AG09319 (cell line): ENCODE data around the gene TTLL11.

ENCODE experiments used
- DNase-seq: peaks from one replicate; pipeline ENCODE4 v3.0.0-alpha.2; 2010; ENCODE audit warnings: low read depth; ENCODE audit errors: extremely low read depth
- CTCF ChIP-seq: IDR thresholded peaks from 2 replicates; pipeline ENCODE4 v1.5.1; 2011; ENCODE audit warnings: low read depth, mild to moderate bottlenecking, inconsistent platforms, low read length, moderate library complexity

TTLL11 gene

DNA sequence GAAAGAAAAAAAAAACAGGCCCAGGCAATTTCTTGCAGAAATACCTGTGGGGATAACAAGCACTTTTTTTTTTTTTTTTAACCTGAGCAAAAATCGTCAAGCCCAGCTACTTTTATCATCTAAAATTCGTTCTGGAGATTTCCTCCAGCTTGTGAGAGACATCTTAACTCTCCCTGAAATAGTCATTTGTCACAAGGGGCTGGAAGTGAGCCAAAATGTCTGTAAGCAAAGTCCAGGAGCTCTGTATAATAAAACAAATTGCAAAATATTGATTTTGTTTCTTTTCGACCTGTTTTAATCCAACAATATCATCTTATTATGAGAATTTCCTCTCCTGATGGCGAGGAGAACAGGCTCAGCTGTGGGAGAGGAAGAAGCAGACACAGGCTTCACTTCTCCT lies 168.4 kb downstream of the TTLL11 start:
- TF ChIP-seq CTCF, result no peak
- DNase-seq, result no peak

DNA sequence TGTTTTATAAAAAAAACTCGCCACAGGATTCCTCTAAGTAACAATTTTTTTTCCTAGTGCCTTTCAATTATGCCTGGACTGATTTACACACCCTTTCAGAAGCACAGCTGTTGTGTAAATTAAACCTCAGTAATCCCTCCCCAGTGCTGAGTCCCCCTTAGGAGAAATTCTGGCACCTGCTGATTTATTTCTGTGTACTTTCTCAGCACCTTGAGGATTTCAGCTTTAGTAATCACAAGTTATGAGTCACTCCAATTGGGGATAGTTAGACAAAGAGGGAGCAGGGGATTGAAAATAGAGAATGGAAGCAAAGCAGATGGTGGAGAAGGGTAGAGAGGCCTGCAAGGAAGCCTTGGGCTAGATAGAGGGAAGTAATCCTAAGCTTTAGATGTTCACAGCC lies 171.7 kb downstream of the TTLL11 start:
- no peak for DNase-seq
- no peak for TF ChIP-seq CTCF

DNA sequence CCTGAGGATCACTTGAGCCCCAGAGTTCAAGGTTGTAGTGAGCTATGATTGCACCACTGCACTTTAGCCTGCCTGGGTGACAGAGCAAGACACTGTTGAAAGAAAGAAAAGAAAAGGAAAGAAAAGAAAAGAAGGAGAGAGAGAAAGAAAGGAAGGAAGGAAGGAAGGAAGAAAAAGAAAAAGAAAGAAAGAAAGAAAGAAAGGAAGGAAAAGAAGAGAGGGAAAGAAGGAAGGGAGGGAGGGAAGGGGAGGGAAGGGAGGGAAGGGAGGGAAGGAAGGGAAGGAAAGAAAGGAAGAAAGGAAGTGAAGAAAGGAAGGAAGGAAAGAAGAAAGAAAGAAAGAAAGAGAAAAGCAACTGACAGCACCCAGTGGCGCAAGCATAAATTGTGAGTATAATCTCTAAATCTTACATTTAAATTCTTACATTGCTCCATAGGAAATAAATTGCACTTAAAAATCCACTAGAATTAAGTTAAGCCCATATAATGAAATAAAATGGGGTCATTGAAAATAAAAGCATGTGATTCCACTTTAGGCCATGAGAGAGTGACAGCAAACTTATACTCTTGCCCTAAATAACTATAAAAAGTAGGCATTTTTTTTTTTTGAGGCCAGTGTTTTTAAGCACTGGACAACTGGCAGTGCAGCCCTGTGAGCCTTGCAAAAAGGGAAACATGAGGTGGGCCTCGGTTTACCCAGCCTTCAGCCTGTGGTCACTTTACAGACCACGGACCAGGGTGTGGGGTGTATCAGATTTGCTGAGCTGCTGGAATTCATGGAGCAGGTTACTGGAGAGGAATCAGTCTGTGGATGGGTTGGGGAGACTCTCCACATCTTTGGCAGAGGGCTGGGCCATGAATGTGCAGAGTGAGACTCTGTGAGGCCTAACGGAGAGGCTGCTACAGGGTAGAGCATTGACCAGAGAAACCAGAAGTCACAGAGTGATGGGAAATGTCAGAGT lies 175.5 kb downstream of the TTLL11 start:
- DNase-seq, result no peak
- TF ChIP-seq CTCF, result no peak

DNA sequence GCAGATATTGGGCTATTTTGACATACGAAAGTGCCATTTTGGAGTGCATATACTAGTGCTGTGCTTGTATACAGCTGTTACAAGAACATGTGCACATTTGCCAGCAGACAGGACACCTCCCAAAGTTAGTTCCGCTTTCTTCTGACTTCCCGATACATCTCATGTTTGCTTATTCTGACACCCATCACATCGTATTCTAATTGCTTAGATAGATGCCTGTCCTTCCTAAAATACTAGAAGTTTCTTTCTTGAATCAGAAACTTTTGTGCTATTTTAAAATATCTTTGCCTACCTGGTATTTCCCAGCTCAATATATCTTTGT lies 177.8 kb downstream of the TTLL11 start:
- no peak for DNase-seq
- no peak for TF ChIP-seq CTCF

GRCh38 chr9:121914604-121915303 lies 178.4 kb downstream of the TTLL11 start:
- no peak for DNase-seq
- TF ChIP-seq CTCF, result no peak

GRCh38 chr9:121914017-121914595 lies 179.0 kb downstream of the TTLL11 start:
- no peak for DNase-seq
- TF ChIP-seq CTCF, result no peak
